Prostate gland (tissue), 2 donors: Measurements from ENCODE around the gene POLE. TPM values are rescaled to one million over a fixed set of nuclear protein-coding genes. Genes with fewer than 3 reads are reported as not detected.
"Not testable (repeated sequence)": the region's sequence is repeated elsewhere in the genome, so short reads cannot be mapped to it uniquely, and the experiment has no call there.

Source experiments
- DNase-seq: peaks from one replicate; pipeline ENCODE4 v3.0.0-alpha.2; 2019; ENCODE audit warnings: low spot score
- H3K27ac ChIP-seq, 2 donors: fragments of 200-600 bp; sonication (generic); 2 replicates each; pipeline ENCODE4 v1.5.1; 2017 to 2019
- H3K27me3 ChIP-seq: fragments of 200-600 bp; sonication (generic); replicated peaks from 2 replicates; pipeline ENCODE4 v1.5.1; 2019; ENCODE audit not compliant: insufficient read depth
- H3K36me3 ChIP-seq, 2 donors: fragments of 200-600 bp; sonication (generic); 1 replicate in 1 of 2; 2 replicates in 1 of 2; pipeline versions ENCODE4 v1.5.1 to v1.8.1; 2017 to 2019
- H3K4me1 ChIP-seq: fragments of 200-600 bp; sonication (generic); replicated peaks from 2 replicates; pipeline ENCODE4 v1.5.1; 2019
- H3K4me3 ChIP-seq, 2 donors: fragments of 200-600 bp; sonication (generic); 2 replicates each; pipeline ENCODE4 v1.5.1; 2017 to 2019
- H3K9me3 ChIP-seq: fragments of 200-600 bp; sonication (generic); 2 replicates; pipeline ENCODE4 v1.5.1; 2017
- CTCF ChIP-seq, 4 experiments: fragments of 200-600 bp in 2 of 4; fragments of 450-650 bp in 2 of 4; sonication (generic) in 2 of 4; IDR thresholded peaks; 1 replicate in 3 of 4; 2 replicates in 1 of 4; pipeline ENCODE4 v1.5.1; 2016 to 2019; ENCODE audit warnings: antibody characterized with exemption in 4 of 4, mild to moderate bottlenecking in 2 of 4, moderate library complexity in 2 of 4
- POLR2A ChIP-seq: fragments of 450-650 bp; IDR thresholded peaks from one replicate; pipeline ENCODE4 v1.6.1; 2016; ENCODE audit warnings: antibody characterized with exemption, mild to moderate bottlenecking
- POLR2AphosphoS5 ChIP-seq: sonication (generic); formaldehyde crosslinking; IDR thresholded peaks from one replicate; pipeline ENCODE4 v1.6.1; 2017; ENCODE audit warnings: antibody characterized with exemption
- WGBS: methylation state at CpG from one replicate; pipeline ENCODE4 v1.1.5; 2018; 5-methylcytosine and 5-hydroxymethylcytosine counted together
- intact Hi-C: fragments of 100-400 bp; cut with DNase I; formaldehyde crosslinking; loops from one replicate; pipeline ENCODE4 v1.14.2; 2022
- total RNA-seq, 2 donors: library from RNA; depleted of rRNA; stranded (reverse); fragments of >200 nt; gene quantifications; one replicate each; pipeline ENCODE4 v1.1.0, GENCODE V29; 2016

POLE gene
- total RNA-seq, 2 donors from 2014 or later, result 41.8 to 65.4 TPM

- peaks cover 4% of the 10 kb centered on the region for H3K4me1 ChIP-seq
- peak overlapping the region in 1 of 2 donors; percentile 23 for H3K4me3 ChIP-seq
- H3K9me3 ChIP-seq, result no peaks in the 10 kb centered on the region
- peaks cover 2% of the 10 kb centered on the region for H3K27me3 ChIP-seq
- TF ChIP-seq POLR2A (no peak), POLR2AphosphoS5 (no peak), CTCF (IDR thresholded peaks at IDR 0.05) (no peak)
- intact Hi-C loops, result no loop called here
- WGBS, result 78% methylated on average over 31 of the region's 31 CpGs
- no peaks in the 10 kb centered on the region for H3K36me3 ChIP-seq
- H3K27ac ChIP-seq, result no peak overlapping the region
- DNase-seq, result no peak
Observed at GRCh38 chr12:132601171-132601883, 85.8 kb downstream of the POLE start.

- peak; percentile 62 for DNase-seq
- WGBS, result 31% methylated on average over 45 of the region's 45 CpGs
- TF ChIP-seq POLR2AphosphoS5 (peak; percentile 58), CTCF (IDR thresholded peaks at IDR 0.05) (peak in 3 of 4 experiments; percentile 58 to 72 (median 68)), POLR2A (no peak)
- peaks cover 4% of the 10 kb centered on the region for H3K4me1 ChIP-seq
- intact Hi-C loops, result no loop called here
- no peaks in the 10 kb centered on the region for H3K36me3 ChIP-seq
- peaks cover 2% of the 10 kb centered on the region for H3K27me3 ChIP-seq
- H3K27ac ChIP-seq, result peak overlapping the region in 1 of 2 donors; percentile 17
- H3K9me3 ChIP-seq, result no peaks in the 10 kb centered on the region
- H3K4me3 ChIP-seq, result peak overlapping the region; percentile 14 to 23
Observed at GRCh38 chr12:132600048-132601032, 86.8 kb downstream of the POLE start.

- intact Hi-C loops, H3K27ac ChIP-seq, H3K27me3 ChIP-seq, H3K9me3 ChIP-seq, H3K4me1 ChIP-seq, H3K36me3 ChIP-seq, DNase-seq, H3K4me3 ChIP-seq: not testable (repeated sequence)
- WGBS, result 78% methylated on average over 6 of the region's 6 CpGs
Observed at GRCh38 chr12:132599502-132599901, 87.6 kb downstream of the POLE start.

- no peak for DNase-seq
- Histone ChIP-seq H3K27ac (no peak overlapping the region), H3K9me3 (no peaks in the 10 kb centered on the region), H3K27me3 (no peaks in the 10 kb centered on the region), H3K36me3 (no peaks in the 10 kb centered on the region), H3K4me3 (peak overlapping the region; percentile 18 to 21), H3K4me1 (peaks cover 4% of the 10 kb centered on the region)
- TF ChIP-seq POLR2AphosphoS5 (no peak), POLR2A (no peak), CTCF (IDR thresholded peaks at IDR 0.05) (no peak)
- 8% methylated on average over 17 of the region's 58 CpGs for WGBS
- intact Hi-C loops, result no loop called here
Observed at GRCh38 chr12:132597333-132598316, 89.5 kb downstream of the POLE start.
